ENCODE measurements around the gene ZNF195.
"Not testable (repeated sequence)": the region's sequence is repeated elsewhere in the genome, so short reads cannot be mapped to it uniquely, and the experiment has no call there.

Gene ZNF195

DNA sequence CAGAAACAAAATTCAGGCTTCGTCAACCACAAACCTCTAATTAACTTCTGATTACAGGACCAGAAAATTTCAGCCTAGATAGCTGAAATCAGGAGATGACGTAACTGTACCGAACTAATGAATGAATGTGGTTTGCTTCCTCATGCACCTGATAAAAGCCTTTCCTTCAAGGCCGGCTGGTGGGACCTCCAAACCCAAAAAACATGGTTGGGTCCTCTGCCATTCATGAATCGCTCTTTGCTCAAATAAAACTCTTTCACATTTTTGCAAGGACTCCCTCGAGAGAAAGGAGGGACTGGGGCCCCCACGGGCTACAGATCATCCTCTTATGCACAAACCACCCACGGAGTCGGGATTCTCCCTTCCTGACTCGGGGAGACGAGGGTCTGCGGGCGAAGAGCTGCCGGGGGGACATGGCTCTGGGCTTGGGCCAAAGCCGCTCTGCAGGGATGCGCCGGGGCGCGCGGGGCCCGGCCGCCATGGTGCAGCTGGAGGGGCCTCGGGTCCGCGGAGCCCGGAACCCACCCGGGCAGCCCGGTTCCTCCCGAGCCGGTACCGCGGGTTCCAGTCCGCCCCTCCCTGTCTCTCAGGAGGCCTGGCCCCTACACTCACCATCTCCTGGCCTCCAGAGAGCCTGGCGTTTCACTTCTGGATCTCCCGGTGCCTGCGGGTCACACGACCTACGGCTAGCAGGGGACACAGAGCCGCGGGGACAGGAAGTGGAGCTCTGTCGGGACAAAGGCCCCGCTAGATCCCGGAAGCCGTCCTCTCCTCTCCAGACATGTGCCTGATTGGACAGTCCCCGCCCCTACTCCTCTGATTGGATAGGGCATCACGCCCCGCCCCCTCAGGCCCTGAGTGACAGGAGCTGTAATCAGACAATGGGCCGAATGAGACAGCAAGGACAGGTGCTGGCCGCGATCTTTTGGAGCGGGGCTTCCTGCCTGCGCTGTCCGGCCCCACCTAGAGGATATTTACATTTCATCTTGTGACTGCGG, at the start of gene ZNF195:
TSS of gene ZNF195 (minus strand) at position 721 of the 998 bp plus-strand sequence. CDS start at position 615, 106 bp downstream.
- DNase-seq (ENCODE audit: low spot score): peak; percentile 96

GRCh38 chr11:3428076-3428475, 49.1 kb upstream of the ZNF195 start:
- not testable (repeated sequence) for DNase-seq (ENCODE audit: low spot score)

- not testable (repeated sequence) for DNase-seq (ENCODE audit: low spot score)
Measured at GRCh38 chr11:3426541-3426940, 47.6 kb upstream of the ZNF195 start.

- not testable (repeated sequence) for DNase-seq (ENCODE audit: low spot score)
Measured at GRCh38 chr11:3423928-3424327, 45.0 kb upstream of the ZNF195 start.

DNA sequence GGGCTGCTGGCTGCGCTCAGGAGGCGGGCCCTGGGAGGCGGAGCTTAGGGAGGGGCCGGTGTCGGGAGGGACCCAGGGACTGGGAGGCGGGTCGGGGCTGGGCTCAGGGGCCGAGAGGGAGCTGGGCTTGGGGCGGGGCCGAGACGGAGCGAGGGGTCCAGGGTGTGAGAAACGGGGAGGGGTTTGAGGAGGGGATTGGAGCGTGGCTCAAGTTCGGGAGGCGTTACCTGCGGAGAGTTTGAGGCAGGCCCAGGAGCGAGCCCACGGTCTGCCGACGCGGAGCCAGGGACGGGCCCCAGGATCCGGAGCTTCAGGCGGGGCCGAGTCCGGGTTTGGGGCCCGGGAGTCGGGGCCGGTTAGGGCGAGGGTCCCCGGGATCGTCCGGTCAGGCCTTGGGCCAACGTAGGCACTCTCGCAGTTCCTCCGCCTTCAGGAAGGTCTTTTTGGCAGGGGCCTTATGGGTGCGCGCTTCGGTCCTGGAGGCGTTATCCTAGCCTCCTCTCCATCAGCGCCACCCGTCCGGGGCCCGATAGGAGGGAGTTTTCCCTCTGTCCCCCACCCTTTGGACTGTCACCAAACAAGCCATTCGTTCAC, 44.3 kb upstream of the ZNF195 start:
- not testable (repeated sequence) for DNase-seq (ENCODE audit: low spot score)

DNA sequence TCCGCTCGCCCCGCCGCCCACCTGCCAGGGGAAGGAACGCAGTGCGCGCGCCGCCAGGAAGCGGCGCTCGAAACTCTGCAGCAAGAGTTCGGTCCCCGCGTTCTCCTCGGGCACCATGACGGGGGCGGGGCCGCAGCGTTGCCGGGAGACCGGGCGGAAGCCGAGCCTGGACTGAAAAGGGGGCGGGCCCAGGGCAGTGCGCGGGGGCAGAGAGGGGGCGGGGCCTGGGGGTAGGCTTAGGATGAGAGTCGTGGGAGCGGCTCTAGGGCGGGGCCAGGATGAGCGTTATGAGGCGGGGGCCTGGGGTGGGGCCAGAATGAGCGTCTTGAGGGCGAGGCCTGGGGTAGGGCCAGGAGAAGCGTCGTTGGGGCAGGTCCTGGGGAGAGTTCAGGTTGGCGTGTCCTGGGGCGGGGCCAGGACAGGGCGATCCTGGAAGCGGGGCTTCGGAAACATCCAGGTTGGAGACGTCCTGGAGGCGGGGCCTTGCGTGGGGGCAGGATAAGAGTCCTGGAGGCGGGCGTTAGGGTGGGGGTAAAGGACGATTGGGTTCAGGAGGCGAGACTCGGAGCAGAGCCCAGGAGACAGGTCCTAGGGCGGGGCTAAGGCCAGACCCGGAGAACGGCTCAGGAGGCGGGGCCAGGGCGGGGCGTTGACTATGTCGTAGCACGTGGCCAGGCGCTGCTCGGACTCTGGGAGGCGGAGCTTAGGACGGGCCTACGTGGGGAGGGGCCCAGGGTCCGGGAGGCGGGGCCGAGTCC, 43.6 kb upstream of the ZNF195 start:
- DNase-seq (ENCODE audit: low spot score): peak; percentile 39

DNA sequence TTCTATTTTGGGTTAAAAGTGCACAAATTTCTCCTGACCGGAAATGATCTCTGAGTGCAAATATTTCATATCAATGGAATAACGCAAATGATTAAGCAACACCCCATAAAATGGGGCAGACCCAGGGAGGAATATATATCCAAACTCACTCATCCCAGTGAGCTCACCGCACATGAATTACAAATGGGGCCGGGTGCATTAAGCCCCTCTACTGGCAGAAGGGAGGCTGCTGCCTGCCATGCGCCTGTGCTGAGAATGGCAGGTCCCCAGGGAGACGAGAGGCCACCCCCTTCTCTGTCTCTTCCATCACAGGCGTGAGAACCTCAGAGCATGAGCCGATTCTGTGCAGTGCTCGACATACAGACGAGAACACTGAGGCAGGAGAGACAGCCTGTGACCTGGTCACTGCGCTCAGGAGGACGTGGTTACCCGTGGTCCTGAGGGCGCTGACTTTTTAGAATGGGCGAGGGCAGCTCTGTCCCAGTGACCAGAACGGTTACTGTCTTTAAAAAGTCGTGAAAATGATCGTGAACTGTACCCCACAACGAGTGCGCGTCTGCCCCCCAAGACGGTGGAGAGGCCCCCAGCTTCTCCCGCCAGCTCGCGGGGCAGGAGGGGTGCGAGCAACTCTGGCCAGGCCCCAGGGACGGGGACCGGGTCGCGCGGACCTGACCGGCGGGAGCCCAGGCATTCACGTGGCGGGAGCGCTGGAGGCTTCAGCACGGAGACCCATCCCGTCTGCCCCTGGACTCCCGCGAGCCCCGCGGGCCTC, 42.8 kb upstream of the ZNF195 start:
- not testable (repeated sequence) for DNase-seq (ENCODE audit: low spot score)

- DNase-seq (ENCODE audit: low spot score): not testable (repeated sequence)
Measured at GRCh38 chr11:3420281-3421042, 41.5 kb upstream of the ZNF195 start.

- not testable (repeated sequence) for DNase-seq (ENCODE audit: low spot score)
Measured at GRCh38 chr11:3419496-3419895, 40.5 kb upstream of the ZNF195 start.

GRCh38 chr11:3417047-3417446, 38.1 kb upstream of the ZNF195 start:
- DNase-seq (ENCODE audit: low spot score): not testable (repeated sequence)

DNA sequence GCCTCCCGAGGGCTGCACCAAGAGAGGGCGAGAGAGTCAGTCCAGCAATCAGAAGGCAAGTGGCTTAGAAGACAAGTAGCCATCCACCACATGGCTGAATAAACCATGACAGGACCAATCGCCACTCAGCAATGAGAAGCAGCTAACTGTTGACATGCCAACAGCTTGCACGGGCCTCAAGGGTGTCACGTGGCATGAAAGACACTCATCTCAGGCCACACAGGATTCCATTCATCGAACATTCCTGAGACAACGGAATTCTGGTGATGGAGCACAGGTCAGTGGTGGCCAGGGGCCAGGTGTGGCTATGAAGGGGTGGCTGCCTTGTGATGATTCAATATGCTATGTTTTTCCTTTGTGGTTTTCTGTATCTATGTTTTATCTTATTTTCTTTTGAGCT, 36.4 kb upstream of the ZNF195 start:
- not testable (repeated sequence) for DNase-seq (ENCODE audit: low spot score)

DNA sequence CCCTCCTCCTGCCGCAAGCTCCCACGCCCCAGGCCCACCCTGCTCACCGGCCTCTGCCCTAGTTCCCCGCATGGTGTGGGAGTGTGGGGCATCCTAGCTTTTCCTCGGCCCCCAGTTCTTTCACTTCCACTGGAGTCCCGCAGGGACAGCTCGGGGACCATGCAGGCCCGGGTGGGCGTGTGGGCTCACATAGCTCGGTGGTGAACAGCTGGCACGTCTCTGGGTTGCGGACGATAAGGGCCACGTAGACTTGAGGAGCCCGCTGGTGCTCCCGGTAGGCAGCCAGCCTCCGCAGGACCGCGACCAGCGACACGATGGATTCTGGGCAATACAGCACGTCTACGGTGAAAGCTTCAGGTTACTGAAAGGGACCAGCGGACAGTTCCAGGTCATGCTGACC, 34.7 kb upstream of the ZNF195 start:
- not testable (repeated sequence) for DNase-seq (ENCODE audit: low spot score)

DNA sequence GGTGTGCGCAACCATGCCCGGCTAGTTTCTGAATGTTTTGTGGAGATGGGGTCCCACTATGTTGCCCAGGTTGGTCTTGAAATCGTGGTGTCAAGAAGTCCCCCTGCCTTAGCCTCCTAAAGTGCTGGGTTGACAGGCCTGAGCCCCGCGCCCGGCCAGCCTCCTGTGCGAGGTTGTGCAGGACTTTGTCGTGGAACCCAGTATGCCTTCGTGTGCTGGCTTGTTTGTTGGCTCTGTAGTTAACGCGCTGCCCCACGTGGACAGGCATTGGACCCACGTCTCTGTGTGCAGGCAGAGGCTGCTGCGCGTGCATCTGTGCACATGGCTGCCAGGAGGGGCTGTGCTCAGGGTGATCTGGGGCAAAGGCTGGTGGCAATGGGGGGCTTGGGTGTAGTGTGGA, 33.9 kb upstream of the ZNF195 start:
- no peak for DNase-seq (ENCODE audit: low spot score)

- peak; percentile 42 for DNase-seq (ENCODE audit: low spot score)
Measured at GRCh38 chr11:3408722-3409121, 29.8 kb upstream of the ZNF195 start.

GRCh38 chr11:3408058-3408605, 29.2 kb upstream of the ZNF195 start:
- not testable (repeated sequence) for DNase-seq (ENCODE audit: low spot score)

DNA sequence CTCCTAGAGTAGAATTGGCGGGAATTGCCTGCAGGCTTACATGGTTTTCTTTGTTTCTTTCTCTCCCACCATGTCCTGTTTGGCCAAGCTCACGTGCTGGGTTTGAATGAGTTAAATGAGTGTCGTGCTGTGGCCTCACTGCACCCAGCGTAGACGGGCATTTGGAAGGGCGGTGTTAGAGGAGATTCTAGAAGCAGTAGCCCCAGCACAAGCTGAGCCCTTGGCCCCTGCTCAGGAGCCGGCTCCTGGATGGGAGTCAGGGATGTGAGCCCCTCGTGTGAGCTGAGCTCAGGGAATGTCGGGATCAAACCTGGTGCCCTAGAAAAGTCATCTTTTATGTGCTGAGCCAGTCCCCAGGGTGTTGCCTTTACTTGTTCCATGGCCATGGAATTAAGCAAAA, 28.0 kb upstream of the ZNF195 start:
- DNase-seq (ENCODE audit: low spot score): not testable (repeated sequence)

- not testable (repeated sequence) for DNase-seq (ENCODE audit: low spot score)
Measured at GRCh38 chr11:3406223-3406875, 27.4 kb upstream of the ZNF195 start.

GRCh38 chr11:3404076-3404925, 25.4 kb upstream of the ZNF195 start:
- not testable (repeated sequence) for DNase-seq (ENCODE audit: low spot score)

GRCh38 chr11:3402861-3403250, 23.9 kb upstream of the ZNF195 start:
- not testable (repeated sequence) for DNase-seq (ENCODE audit: low spot score)

All from HuH-7.5 (cell line).